Right lung (tissue), 5 donors: Measurements from ENCODE around the gene SNX33. TPM values are rescaled to one million over a fixed set of nuclear protein-coding genes. Genes with fewer than 3 reads are reported as not detected.

Experiments
- DNase-seq, 2 donors: peaks; one replicate each; pipeline ENCODE4 v3.0.0-alpha.2; 2013
- polyA plus RNA-seq, 5 donors: library from polyadenylated mRNA; unstranded; fragments of 120-200 nt; gene quantifications; one replicate each; pipeline versions ENCODE4 v1.2.1 to v1.2.3, GENCODE V29; 2013; ENCODE audit warnings: inconsistent platforms in 1 of 5, low replicate concordance in 1 of 5; ENCODE audit not compliant: insufficient read length in 5 of 5, insufficient read depth in 1 of 5

Gene SNX33
- polyA plus RNA-seq, 5 donors, result 19.2 to 25.1 (median 21.9) TPM

DNA sequence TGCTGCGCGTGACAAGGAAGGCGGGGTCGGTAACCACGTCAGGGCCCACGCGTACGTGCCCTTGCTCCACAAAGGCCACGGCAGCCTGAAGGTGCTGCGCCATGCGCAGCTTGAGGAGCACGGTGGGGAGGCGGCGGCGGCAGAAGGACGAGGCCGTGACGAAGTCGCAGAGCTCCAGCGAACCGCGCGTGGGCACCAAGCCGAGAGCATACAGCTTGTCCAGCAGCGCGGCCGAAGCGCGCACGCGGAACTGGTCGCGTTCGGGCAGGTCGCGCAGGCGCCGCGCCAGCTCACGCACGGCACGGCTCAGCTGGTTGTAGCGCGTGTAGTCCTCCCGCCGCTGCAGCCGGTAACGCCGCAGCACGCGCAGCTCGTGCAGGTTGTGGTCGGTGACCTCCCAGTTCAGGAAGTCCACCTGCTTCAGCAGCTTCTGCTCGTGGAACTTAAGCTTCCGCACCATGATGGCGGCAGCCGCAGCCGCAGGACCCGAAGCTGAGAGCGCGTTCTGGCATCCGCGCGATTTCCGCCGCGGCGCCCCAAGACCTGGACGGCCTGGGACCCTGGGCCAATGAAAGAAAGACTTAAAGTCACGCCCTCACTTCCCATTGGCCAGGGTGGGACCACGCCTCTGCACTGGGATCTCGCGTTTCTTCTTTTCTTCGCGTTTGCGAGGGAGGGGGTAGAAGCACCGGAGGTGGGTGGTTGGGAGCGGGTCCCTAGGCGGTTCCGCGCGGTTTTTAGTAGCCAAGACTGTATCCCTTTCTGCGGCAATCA lies 7.8 kb upstream of the SNX33 start, which contains the start of gene IMP3:
Gene IMP3 (minus strand): TSS at position 516 of the 774 bp plus-strand sequence. CDS start 56 bp downstream, at position 460.
- DNase-seq, result peak; percentile 95

DNA sequence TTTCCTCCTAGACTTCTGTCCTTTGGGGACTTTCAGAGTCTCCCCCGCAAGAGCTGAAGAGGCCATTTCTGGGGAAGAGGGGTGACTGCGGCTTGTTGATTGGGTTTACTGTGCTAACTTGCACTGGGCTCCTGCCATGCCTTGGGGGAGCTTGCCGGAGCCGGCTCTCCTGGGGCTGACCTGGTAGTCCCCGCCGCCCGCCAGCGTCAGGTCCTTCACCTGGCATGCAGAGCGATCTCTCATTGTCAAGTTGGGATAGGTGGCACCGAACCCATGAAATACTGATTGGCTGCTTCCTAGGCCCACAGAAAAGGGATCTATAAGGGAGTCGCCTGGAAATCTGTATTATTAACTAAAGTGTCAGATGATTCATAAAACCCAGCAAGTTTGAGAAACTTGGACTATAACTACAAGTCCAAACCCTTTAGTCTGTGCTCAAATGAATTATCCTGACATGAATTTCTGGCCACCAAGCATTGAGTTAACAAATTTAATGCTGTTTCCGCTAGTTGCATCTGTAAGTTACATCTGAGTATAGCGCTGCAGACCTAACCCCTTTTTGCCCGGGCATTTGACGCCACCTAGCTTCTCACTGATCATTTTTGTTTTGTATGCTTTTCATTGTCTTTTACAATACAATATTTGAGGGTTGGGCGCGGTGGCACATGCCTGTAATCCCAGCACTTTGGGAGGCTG lies 7.1 kb upstream of the SNX33 start:
- DNase-seq, result peak in 1 of 2 donors; percentile 33

DNA sequence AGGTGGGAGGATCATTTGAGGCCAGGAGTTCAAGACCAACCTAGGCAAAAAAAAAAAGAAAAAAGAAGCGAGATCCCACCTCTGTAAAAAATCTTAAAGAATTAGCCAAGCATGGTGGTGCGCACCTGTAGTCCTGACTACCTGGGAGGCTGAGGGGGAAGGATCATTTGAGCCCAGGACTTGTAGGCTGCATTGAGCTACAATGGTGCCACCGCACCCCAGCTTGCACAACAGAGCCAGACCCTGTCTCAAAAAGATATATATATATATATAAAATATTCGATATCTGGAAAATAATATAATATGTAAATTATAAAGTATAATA lies 6.6 kb upstream of the SNX33 start:
- DNase-seq, result no peak

DNA sequence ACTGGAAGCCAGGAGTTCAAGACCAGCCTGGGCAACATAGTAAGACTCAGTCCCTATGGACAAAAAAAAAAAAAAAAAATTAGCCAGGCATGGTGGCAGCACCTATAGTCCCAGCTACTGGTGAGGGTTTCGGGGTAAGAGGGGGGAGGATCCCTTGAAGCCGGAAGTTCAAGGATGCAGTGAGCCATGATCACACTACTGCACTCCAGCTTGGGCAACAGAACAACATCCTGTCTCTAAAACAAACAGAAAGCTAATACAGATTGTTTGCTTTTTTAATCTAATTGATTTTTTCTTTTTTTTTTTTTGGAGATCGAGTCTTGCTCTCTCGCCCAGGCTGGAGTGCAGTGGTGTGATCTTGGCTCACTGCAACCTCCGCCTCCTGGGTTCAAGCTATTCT lies 6.1 kb upstream of the SNX33 start:
- no peak for DNase-seq

- no peak for DNase-seq
Observed at GRCh38 chr15:75644376-75644775, 3.3 kb upstream of the SNX33 start.

GRCh38 chr15:75646112-75646943 lies 1.4 kb upstream of the SNX33 start:
- no peak for DNase-seq

- DNase-seq, result peak in 1 of 2 donors; percentile 28
Observed at GRCh38 chr15:75646944-75647364, 758 bp upstream of the SNX33 start.

GRCh38 chr15:75648156-75649000 lies 666 bp downstream of the SNX33 start:
- peak in 1 of 2 donors; percentile 52 for DNase-seq

DNA sequence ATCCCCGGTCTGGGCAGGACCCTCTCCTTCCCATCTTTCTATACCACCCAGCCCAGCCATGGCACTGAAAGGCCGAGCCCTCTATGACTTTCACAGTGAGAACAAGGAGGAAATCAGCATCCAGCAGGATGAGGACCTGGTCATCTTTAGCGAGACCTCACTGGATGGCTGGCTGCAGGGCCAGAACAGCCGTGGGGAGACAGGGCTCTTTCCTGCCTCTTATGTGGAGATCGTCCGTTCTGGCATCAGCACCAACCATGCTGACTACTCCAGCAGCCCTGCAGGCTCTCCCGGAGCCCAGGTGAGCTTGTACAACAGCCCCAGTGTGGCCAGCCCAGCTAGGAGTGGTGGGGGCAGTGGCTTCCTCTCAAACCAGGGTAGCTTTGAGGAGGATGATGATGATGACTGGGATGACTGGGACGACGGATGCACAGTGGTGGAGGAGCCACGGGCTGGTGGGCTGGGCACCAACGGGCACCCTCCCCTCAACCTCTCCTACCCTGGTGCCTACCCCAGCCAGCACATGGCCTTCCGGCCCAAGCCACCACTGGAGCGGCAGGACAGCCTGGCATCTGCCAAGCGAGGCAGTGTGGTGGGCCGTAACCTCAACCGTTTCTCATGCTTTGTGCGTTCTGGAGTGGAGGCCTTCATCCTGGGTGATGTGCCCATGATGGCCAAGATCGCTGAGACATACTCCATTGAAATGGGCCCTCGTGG lies 1.5 kb downstream of the SNX33 start:
- DNase-seq, result no peak

- no peak for DNase-seq
Observed at GRCh38 chr15:75649848-75650247, 2.1 kb downstream of the SNX33 start.

DNA sequence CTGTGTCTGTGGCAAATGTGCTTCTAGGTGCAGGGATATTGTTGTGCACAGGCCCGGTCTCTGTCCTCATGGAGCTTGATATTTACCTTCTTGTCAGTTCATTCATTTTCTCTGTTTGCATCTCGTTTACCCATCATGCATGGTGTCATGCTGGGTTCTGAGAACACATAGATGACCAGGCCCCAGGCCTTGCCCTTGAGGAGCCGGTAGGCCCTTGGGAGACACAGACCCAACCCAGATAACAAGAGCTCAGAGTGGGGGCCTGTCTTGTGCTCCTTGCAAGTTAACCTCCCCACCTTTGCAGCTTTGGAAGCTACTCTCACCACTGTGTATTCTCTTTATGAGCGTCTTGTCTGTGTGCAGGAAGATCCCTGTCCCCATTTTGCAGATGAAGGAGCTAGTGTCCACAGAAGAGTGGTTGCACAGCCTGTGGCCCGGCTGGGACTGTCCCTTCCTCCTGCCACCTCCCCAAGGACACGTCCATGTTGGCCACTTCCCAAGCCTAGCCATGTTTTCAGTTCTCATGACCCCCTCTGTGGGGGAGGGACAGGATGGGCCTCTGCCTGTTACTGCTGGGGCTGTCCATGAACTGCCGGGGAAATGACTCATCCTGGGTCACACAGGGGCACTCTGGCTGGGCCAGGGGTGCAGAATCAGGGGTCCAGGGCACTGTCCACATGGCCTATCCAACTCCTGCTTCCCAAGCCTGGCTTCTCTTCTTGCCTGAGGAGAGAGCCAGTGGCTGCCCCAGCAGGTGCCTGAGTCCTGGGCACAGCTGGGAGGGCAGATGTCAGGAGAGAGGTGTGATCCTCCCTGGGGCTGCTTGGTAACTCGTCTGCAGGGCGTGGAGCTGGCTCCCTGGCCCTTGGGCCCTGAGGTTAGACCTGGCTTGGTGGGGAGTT lies 3.4 kb downstream of the SNX33 start:
- no peak for DNase-seq

- no peak for DNase-seq
Observed at GRCh38 chr15:75651810-75652543, 4.3 kb downstream of the SNX33 start.

GRCh38 chr15:75653347-75653913 lies 5.7 kb downstream of the SNX33 start:
- no peak for DNase-seq

- no peak for DNase-seq
Observed at GRCh38 chr15:75654201-75654907, 6.6 kb downstream of the SNX33 start.

- no peak for DNase-seq
Observed at GRCh38 chr15:75655931-75656330, 8.2 kb downstream of the SNX33 start.

GRCh38 chr15:75656331-75656730 lies 8.6 kb downstream of the SNX33 start:
- no peak for DNase-seq

GRCh38 chr15:75656813-75657212 lies 9.1 kb downstream of the SNX33 start:
- DNase-seq, result no peak
